Epithelial cell of proximal tubule (primary cell): ENCODE data around the gene FSTL1. TPM values are rescaled to one million over a fixed set of nuclear protein-coding genes. Genes with fewer than 3 reads are reported as not detected.

Experiments
- DNase-seq: peaks from one replicate; pipeline ENCODE4 v3.0.0-alpha.2; 2011; ENCODE audit warnings: low read depth
- H3K4me3 ChIP-seq: 2 replicates; pipeline ENCODE4 v1.5.1; 2011; ENCODE audit warnings: low read depth, mild to moderate bottlenecking, low read length
- total RNA-seq: library from RNA; depleted of rRNA; stranded (reverse); fragments of >200 nt; gene quantifications from 2 replicates; pipeline ENCODE4 v1.2.3, GENCODE V29; 2015
- TF ChIP-seq, protein P1 (sequence below): conservative IDR thresholded peaks from 2 replicates; pipeline ENCODE4 v1.5.1; 2012; ENCODE audit warnings: low read depth, mild to moderate bottlenecking, low read length

The FSTL1 gene
- total RNA-seq, 1 donor from 2014 or later: 235 TPM

DNA sequence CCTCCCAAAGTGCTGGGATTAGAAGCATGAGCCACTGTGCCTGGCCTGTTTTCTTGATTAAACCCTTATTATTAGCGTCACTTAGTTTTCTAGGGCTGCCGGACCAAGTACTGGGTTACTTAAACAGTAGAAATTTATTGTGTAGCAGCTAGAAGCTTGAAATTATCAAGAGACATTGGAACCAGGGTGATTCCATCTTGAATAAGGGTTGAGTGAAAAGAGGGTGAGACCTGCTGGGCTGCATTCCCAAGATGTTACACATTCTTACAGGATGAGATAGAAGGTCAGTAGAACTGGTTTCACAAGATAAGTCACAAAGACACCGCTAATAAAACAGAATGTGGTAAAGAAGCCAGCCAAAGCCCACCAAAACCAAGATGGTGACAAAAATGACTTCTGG is 18.6 kb upstream of the FSTL1 start:
- H3K4me3 ChIP-seq: no peak overlapping the region
- DNase-seq: peak; percentile 27
- TF ChIP-seq, protein P1, sequence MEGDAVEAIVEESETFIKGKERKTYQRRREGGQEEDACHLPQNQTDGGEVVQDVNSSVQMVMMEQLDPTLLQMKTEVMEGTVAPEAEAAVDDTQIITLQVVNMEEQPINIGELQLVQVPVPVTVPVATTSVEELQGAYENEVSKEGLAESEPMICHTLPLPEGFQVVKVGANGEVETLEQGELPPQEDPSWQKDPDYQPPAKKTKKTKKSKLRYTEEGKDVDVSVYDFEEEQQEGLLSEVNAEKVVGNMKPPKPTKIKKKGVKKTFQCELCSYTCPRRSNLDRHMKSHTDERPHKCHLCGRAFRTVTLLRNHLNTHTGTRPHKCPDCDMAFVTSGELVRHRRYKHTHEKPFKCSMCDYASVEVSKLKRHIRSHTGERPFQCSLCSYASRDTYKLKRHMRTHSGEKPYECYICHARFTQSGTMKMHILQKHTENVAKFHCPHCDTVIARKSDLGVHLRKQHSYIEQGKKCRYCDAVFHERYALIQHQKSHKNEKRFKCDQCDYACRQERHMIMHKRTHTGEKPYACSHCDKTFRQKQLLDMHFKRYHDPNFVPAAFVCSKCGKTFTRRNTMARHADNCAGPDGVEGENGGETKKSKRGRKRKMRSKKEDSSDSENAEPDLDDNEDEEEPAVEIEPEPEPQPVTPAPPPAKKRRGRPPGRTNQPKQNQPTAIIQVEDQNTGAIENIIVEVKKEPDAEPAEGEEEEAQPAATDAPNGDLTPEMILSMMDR: no peak

DNA sequence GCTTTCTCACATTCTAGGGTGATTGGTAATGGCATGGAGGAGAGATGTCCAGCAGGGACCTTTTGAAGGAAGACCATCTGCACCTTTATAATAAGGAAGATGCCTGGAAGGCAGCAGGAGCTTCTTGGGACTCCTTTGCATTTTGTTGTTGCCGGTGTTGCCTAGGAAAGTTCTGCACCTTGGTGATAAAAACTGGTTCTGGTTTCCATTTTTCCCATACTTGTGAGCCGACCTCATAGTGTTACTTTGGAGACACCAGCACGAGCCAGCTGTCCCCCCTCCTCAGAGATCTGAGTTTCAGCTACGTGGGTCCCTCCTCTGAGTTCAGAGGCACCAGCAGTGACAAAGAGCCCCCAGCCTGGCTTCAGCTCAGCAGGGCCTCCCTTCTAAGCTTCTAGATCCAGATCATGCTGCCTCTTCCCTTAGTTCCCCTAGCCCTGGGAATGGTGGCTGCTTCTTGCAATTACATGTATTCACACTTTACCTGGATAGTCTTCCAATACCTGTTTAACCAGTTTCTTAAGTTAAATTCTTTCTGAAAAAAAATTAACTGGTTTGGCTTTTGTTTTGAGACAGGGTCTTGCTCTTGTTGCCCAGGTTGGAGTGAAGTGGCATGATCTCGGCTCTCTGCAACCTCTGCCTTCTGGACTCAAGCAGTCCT is 18.0 kb upstream of the FSTL1 start:
- H3K4me3 ChIP-seq: no peak overlapping the region
- no peak for DNase-seq
- TF ChIP-seq, protein P1: no peak

DNA sequence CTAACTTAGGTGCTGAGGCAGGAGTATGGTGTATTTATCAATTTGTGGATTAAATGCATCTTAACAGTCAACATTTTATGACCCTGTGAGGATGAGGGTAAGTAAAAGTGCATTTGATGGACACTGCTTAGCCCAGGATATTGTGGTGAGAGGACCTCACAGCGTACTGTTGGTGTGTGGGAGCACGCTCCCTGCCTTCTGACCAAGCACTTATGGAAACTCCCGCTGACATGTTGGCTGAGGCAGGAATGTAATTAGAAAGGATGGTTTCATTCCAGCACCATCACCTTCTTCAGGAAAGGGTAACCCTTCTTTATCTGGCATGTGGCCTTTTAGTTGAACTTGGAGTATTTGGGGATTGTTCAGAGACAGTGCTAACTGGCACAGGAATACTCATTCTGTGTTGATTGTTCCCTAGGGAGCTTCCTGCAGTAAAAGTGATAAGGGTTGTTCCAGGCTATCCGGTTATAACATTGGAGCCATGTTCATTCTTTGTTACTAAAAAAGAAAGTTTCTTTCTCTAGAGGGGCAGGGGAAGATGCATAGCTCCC is 11.7 kb upstream of the FSTL1 start:
- H3K4me3 ChIP-seq: no peak overlapping the region
- DNase-seq: no peak
- TF ChIP-seq, protein P1: no peak

DNA sequence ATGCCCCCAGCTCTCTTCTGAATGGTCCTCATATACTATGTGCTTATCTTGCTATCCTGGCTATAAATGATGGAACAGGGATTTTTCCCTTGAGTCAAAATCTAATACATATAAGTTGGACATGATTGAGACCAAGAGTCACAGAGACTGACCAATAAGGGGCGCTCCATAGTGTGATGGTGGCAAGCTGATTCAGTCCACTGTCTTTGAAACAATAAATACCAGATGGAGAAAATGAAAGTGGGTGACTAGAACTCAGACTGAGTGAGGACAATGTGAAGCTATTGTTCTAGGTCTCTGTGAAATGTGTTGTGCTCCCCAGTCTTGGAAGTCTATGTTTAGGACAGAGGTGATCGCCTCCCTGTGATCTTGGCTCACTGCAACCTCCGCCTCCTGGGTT is 10.6 kb upstream of the FSTL1 start:
- no peak overlapping the region for H3K4me3 ChIP-seq
- no peak for DNase-seq
- TF ChIP-seq, protein P1: no peak

DNA sequence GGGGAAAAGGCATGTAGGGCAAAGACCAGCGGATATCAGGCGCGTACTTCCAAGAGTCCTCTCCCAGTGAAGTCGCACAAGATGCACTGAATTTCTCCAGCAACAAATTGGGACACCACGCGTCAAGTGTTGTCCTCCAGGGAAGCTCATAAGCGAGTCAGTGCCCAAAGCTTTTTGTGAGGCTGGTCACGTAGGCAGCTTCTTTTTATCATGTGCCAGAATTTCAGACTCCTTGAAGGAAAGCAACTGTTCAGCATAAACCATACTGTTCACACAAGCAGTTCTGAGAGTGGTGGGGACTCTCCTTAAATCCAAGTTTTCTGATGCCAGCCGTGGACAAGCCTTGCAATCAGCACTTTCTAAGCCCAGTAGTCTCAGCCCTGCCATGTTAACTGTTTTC is 10.1 kb upstream of the FSTL1 start:
- no peak overlapping the region for H3K4me3 ChIP-seq
- TF ChIP-seq, protein P1: no peak
- DNase-seq: no peak

DNA sequence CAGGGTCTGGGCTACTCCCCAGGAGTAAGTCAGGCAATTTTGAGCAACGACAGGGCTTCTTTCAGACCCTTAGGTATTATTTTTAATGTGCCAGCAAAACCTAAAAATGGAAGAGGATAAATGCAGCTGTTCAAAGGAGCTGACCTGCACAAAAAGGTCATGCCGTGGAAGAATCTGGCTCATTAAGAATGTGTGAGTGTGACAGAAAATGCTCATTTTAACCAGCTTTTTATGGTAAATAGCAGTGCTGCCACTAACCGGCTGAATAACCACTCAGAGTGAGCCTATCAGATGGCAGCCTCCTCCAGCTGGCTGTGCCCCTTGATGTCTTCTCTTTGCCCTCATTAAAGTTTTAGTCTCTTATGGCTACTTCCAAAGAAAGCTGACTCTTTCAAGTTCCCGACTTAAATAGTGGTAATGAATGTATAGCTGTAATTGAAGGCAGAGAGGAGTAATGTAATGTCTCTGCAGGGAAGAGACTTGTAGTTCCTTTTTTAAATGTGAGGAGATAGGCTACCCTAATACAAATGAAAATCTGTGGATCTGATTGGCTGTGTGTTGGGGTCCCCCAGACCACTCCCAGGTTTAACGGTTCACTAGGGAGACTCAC is 9.5 kb upstream of the FSTL1 start:
- DNase-seq: no peak
- TF ChIP-seq, protein P1: no peak
- H3K4me3 ChIP-seq: no peak overlapping the region
